AG20443 (cell line): ENCODE data around the gene FBXO11.

Source experiments
- DNase-seq: peaks from one replicate; pipeline ENCODE4 v3.0.0; 2012; ENCODE audit warnings: low spot score, mixed read lengths

Gene FBXO11

DNA sequence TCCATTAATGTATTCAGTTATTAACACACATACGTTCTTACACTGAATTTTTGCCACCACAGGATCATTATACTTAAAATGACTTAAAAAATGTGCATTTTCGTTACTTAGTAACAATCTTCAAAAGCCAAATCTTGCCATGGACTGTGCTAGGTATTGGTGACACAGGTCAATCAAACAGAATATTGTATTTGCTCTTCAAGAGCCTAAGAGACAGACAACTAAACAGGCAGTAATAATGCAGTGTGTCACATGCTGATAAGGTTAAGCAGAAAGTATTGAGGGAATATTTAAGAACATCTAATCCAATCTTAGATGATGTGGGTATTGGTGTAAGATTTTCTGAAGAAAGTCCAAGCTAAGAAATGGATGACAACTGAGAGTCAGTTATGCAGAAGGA lies 56.9 kb downstream of the FBXO11 start:
- DNase-seq = no peak

DNA sequence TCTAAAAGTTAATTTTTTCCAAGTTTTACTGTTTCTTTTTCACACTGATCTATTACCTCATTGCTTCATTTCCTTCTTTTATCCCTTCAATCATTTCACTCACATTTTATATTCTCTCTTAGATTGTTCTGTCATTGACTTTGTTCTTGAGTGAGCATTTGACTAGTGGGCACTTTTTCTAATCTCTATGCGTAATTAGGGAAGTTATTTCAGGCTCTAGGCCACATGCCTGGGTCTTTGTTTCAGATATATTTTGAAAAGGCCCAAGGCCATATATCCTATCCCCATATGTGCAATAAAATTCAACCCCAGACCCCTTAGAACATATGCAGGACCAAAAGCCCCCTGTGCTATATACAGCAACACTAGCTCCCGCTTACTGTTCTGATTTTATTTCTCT lies 62.1 kb downstream of the FBXO11 start:
- no peak for DNase-seq

DNA sequence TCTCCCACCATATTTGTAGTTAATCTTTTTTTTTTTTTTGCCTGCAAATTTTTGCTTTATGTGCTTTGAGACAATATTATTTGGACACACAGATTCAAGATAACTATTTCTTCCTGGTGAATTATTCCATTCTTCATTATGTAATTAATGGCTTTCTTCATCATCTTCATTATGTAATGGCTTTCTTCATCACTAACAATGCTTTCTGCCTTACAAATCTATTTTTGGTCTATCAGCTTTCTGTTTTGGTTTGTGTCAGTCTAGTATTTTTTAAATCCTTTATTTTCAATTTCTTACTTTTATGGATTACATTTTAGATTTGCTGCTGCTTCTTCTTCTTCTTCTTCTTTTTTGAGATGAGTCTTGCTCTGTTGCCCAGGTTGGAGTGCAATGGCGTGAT lies 62.9 kb downstream of the FBXO11 start:
- DNase-seq = no peak

DNA sequence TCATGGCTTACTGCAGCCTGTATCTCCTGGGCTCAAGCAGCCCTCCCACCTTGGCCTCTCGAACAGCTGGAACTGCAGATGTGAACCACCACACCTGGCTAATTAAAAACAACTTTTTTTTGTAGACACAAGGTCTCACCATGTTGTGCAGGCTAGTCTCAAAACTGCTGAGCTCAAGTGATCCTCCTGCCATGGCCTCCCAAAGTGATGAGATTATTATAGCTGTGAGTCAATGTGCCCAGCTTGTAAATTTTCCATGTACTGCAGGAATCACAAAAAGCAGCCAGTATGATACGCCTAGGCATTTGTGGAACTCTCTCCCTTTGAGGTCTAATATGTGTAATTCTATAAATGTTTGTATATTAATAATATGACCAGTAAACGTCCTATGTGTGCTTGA lies 63.5 kb downstream of the FBXO11 start:
- DNase-seq = no peak

DNA sequence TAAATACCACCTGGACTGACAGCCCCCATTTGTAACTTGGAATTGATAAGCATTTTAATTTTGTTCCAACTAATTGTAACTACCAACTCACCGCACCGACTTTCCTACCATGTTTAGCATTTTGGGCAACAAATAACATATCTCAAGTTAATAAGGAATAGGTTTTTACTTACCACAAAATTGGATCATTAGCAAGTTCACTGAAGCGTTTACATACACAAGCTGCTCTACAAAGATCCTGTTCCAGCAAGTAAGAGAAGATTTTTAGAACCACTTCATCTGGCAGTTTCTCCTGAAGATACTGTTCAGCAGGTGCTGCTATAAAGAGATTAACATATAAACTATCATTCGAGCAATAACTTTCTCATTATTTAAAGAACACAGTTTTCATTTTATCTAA lies 67.6 kb downstream of the FBXO11 start:
- no peak for DNase-seq

DNA sequence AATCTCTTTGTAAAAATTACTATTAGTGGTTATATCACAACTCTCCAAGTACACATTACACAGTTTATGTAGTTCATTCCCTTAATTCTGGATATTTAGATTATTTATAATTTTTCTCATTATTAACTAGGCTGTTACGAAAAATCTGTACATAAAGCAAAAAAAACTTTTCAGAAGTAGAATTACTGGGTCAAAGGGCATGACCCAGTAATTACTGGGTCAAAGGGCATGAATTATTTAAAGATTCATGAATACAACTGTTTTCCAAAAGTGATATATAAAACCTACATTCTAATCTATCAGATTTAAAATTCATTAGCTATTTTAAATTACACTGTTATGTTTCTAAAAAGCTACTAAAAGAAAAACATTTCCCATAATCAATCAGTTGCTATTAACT lies 68.0 kb downstream of the FBXO11 start:
- no peak for DNase-seq

DNA sequence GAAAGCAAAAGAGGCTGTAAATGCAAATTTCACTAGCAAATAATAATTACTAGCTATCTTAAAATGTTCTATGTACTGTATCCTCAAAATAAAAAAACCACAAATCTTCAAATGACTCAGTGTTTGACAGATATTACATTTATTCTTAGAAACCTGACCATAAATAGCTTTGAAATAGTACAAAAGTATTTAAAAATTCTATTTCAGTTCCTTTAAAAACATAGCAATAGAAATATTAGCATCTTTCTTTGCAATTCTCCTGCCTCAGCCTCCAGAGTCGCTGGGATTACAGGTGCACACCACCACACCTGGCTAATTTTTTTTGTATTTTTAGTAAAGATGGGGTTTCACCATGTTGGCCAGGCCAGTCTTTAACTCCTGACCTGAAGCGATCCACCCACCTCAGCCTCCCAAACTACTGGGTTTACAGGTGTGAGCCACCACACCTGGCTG lies 72.8 kb downstream of the FBXO11 start:
- DNase-seq = no peak

DNA sequence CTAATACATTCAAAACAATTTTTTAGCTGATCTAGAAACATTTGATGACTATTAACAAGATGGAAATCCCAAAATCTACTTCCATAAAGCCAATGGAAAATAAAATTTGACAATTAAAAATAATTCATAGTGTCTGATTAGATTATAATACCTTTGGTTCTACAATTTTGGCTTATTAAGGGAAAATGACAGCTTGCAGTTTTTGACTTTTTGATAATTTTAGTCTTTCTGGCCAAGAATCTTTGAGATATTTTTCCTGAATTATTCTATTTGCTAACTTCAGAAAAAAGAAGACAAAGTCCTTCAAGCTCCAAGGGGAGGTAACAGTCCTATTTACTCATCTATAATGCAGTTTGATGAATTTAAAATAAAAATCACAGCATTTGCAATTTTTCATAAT lies 83.8 kb downstream of the FBXO11 start:
- DNase-seq = no peak

DNA sequence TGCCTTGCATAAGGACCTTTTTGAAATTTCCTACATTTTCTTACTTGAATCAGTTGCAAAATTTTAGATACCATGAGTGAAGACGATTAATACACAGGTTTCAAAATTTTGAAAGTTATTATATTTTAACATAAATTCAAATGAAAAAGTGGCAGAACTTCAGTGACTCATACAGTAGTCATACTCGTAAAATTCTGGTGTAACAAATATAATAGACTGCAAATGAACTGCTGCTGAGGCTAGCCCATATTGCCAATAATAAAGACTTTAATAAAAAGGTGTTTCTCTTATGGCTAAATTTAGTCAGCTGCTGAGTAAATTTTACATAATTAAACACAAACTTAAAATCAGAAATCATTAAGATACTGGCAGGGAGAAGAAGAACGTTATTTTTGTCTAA lies 86.5 kb downstream of the FBXO11 start:
- no peak for DNase-seq

DNA sequence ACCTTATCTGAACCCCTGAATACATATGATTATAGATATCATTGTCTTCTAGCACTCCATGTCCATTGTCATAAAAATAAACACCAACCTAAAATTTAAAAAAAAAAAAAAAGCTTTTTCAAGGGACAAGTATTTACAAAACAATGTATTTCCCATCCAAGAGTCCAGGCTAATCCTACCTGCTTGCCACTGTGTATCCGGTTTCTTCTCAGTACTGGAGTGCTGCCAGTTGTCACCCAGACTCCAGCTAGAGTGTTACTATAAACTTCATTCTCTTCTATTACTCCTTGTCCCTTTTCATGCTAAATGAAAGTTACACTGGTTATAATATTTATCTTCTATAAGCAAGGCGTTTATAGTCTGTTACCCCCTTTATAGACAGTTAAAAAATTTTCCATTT lies 87.5 kb downstream of the FBXO11 start:
- no peak for DNase-seq

DNA sequence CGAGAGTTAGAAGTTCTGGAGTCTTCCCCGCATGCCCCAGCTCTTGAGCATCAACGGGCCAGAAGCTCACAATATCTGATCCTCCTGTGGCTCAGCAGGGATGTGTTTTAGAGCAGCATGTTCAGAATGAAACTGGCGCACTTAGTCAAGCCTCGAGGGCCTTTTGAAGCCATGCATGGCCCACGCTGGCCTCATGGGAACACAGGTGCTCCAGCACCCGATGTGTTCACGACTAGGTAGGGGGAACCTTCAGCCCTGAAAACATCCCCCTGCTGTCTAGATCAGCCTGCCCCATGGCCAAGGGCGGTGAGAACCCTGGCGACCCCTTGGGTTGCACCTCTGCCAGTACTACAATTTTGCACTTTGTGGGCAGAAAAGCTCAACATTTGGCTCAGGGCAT lies 90.5 kb downstream of the FBXO11 start:
- no peak for DNase-seq

DNA sequence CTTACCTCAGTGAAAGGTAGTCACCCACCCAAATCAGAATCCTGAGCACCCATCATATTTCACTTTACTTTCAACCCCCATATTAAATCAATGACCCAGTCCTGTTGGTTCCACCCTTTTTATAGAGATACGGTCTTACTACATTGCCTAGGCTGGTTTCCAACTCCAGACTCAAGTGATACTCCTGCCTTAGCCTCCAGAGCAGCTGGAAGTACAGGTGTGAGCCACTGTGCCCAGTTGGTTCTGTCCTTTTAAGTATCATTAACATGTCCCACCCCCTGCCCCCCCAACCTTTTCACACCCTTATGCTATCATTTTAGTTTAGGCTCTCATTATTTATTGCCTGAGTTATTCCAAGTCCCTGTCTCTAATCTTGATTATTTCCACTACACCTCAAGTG lies 94.6 kb downstream of the FBXO11 start:
- DNase-seq = no peak

DNA sequence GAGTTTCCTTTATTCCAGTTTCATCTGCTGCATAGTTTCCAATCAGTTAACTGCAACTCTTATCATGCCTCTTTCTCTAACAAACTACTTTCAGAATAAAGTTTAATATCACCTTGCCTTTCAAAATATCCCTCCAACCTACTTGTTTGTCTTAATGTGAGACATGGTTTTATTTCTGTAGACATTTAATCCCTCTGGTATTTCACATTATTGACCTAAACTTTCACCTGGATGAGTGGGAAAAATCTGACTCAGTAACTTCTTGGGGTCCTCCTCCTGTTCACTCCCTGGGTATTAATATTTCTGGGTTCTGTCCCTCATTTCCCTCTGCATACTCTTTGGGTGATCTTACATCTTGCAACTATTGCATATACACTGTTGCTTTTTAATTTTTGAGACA lies 95.4 kb downstream of the FBXO11 start:
- no peak for DNase-seq

DNA sequence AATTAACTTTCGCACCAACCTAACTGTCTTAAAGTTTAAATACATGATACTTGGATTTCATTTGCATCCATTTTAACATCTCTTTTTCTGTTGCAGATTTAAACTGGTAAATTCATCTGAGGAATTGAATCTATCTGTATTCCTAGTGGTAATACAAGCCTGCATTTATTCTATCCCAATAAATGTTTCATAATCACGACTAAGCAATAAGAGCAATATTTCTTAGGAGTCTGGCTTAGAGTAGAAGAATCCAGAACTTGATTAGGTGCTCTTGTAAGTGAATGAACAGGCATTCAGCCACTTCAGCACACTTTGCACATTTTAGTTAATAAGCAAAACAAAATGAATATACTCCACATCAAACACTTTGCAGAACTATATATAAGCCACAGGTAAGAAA lies 96.4 kb downstream of the FBXO11 start:
- DNase-seq = no peak

DNA sequence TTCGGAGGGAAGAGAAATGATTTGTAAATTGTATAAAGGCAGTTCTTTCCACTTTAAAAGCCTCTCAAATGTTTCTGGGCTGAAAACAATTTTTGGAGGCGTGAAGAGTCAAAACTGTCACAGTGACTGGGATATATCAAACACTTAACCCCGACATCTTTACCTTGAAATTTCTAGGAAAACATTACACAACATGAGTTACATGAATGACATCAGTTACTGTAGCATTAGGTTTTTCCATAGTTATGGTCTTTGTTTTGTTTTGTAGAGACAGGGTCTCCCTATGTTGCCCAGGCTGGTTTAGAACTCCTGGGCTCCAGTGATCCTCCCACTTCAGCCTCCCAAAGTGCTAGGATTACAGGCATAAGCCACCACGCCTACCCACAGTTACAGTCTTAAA lies 97.7 kb downstream of the FBXO11 start:
- no peak for DNase-seq

DNA sequence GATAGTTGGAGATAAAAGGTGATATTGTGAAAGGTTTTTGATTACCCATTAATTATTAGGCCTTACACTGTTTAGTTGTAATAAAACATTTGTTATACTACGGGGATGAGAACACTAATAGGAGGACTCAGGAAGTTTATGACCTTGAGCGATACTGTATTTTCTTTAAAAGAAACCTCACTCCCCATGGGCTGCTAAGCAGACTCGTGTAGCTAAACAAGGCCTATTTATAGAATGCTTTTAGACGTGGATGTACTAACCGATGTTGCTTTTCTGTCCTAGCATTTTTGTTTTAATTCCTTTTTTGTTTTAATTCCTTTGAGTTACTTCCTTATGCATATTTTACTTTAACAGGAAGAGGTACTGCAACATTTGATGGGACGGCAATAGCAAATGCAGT lies 100.4 kb downstream of the FBXO11 start:
- no peak for DNase-seq

DNA sequence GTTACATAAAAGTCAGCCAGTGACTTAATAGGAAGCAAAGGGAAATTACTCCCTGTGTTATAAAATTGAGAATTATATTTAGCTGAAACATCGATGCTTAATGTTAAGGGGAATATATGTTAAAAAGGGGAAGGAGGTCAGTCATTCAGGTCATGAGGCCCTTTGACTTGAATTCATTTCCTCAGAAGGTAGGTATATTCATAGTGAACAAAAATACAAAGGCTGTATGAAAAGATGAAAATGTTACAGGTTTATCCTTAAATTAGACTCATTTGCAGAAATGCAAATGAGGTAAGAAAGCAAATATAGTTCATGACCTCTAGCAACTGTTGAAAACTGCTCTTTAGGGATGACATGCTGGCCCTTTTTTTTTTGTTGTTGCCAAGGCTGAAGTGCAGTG lies 102.5 kb downstream of the FBXO11 start:
- DNase-seq = no peak

DNA sequence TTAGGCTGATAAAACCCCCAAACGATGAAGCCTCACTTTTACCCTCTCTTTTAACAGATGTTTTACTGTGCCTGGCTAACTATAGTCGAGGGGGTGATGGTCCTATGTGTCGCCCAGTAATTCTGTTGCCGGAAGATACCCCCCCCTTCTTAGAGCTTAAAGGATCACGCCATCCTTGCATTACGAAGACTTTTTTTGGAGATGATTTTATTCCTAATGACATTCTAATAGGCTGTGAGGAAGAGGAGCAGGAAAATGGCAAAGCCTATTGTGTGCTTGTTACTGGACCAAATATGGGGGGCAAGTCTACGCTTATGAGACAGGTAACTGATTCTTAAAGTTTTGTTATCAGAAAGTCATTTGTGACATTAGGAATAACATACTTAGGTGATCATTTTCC lies 102.9 kb downstream of the FBXO11 start:
- DNase-seq = no peak

DNA sequence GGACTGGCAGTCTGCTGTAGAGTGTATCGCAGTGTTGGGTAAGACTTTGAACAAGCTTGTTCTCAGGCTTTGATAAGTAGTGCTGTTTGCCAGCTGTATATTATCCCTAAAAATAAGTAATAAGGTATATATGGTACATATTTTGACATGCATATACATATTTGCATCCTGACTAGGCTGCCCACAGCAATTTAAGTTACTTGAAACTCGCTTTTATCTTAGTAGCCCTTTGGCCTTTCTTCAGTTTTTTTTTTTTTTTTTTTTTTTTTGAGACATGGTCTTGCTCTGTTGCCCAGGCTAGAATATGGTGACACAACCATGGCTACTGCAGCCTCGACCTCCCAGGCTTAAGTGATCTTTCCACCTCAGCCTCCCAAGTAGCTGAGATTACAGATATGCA lies 105.2 kb downstream of the FBXO11 start:
- DNase-seq = no peak

DNA sequence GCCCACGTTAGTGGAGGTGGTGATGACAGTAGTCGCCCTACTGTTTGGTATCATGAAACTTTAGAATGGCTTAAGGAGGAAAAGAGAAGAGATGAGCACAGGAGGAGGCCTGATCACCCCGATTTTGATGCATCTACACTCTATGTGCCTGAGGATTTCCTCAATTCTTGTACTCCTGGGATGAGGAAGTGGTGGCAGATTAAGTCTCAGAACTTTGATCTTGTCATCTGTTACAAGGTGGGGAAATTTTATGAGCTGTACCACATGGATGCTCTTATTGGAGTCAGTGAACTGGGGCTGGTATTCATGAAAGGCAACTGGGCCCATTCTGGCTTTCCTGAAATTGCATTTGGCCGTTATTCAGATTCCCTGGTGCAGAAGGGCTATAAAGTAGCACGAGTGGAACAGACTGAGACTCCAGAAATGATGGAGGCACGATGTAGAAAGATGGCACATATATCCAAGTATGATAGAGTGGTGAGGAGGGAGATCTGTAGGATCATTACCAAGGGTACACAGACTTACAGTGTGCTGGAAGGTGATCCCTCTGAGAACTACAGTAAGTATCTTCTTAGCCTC lies 107.2 kb downstream of the FBXO11 start:
- DNase-seq = no peak

DNA sequence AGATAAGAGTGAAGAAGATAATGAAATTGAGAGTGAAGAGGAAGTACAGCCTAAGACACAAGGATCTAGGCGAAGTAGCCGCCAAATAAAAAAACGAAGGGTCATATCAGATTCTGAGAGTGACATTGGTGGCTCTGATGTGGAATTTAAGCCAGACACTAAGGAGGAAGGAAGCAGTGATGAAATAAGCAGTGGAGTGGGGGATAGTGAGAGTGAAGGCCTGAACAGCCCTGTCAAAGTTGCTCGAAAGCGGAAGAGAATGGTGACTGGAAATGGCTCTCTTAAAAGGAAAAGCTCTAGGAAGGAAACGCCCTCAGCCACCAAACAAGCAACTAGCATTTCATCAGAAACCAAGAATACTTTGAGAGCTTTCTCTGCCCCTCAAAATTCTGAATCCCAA lies 107.7 kb downstream of the FBXO11 start:
- DNase-seq = no peak

DNA sequence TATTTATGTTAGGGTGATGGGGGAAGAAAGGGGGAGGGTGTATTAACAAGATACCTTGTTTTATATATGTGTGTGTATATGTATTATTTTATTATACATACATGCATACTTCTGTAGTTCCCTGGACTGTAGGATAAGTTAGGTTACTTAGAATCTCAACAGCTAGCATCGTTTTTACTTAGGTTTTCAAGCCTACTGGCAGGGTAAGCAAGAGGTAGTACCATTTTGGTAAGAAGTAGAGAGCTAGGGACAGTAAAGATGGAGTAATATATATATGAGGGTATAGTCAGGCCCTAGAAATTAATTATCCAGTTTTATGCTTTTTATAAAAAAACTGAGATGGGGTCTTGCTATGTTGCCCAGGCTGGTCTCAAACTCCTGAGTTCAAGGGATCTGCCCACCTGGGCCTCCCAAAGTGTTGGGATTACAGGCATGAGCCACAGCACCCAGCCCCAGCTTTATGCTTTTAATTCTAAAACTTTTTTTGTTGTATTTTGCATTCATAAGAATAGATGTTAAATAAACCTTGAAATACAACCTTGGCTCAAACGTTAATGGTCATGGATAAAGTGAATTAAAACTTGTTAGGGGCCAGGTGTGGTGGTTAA lies 110.1 kb downstream of the FBXO11 start:
- DNase-seq = no peak

DNA sequence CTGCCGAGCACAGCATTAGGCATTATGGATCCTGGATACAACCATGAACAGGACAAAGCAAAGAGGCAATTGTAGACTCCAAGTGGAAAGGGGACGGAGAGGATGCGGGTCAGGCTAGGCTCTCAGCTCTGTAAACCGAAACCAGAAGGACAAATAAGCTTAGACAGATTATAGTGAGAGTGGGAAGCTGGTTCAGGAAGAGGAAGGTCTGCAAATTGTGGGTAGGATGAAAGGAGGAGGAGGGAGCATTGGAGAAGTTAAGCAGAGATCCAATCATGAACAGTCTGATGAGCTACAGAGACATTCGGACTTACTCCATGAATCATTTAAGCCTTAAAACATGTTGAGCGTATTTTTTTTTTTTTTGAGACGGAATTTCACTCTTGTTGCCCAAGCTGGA lies 120.3 kb downstream of the FBXO11 start:
- no peak for DNase-seq

DNA sequence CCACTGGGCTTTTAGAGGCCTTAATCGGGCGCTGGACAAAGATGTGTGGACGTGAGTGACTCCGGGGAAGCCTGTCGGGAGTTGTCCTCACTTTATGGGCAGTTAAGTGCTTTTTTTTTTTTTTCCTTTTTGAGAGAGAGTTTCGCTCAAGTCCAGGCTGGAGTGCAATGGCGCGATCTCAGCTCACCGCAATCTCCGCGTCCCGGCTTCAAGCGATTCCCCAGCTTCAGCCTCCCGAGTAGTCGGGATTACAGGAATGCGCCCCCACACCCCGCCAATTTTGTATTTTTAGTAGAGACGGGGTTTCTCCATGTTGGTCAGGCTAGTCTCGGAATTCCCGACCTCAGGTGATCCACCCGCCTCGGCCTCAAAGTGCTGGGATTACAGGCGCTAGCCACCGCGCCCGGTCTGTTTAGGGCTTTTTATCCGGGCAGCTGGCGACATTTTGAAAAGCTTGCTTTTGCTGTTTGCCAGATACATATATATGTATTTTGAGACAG lies 121.9 kb downstream of the FBXO11 start:
- DNase-seq = no peak
